Panc1 (cell line): ENCODE results near the gene AGBL1. TPM values are rescaled to one million over a fixed set of nuclear protein-coding genes. Genes with fewer than 3 reads are reported as not detected.

ENCODE experiments used
- ATAC-seq: fragments of 200-7000 bp; cut with Tn5 transposase; 2 replicates; pipeline ENCODE4 v1.9.1; 2020; ENCODE audit warnings: mild to moderate bottlenecking, moderate library complexity
- BruUV-seq: library from RNA; stranded (reverse); fragments of 400-500 nt; replicated peaks from 2 replicates; lab custom pipeline; 2021; lab: Mats Ljungman, UMichigan
- CTCF ChIA-PET: fragments of 300-600 bp; sonication (Branson Sonifier 250); formaldehyde crosslinking; loops from one replicate; lab custom pipeline; 2022; ENCODE audit warnings: antibody characterized with exemption; lab: Charles Lee
- POLR2A ChIA-PET: fragments of 300-600 bp; sonication (Branson Sonifier 250); formaldehyde crosslinking; loops from one replicate; lab custom pipeline; 2022; ENCODE audit warnings: antibody characterized with exemption; lab: Charles Lee
- DNase-seq: peaks from one replicate; pipeline ENCODE4 v3.0.0-alpha.2; 2010; ENCODE audit warnings: low read depth, low spot score
- H3K27ac ChIP-seq: 2 replicates; pipeline ENCODE4 v1.5.1; 2011; ENCODE audit warnings: mild to moderate bottlenecking, low read length, inconsistent platforms
- H3K27me3 ChIP-seq: fragments of 200-500 bp; sonication (Bioruptor generic); 2 replicates; pipeline ENCODE4 v1.6.0; 2014; ENCODE audit warnings: low read length, inconsistent platforms; ENCODE audit not compliant: control insufficient read depth, insufficient read depth
- H3K36me3 ChIP-seq: fragments of 200-500 bp; sonication (Bioruptor generic); 2 replicates; pipeline ENCODE4 v1.5.1; 2014; ENCODE audit warnings: inconsistent platforms, mild to moderate bottlenecking, low read length, moderate library complexity; ENCODE audit not compliant: control insufficient read depth, insufficient read depth
- H3K4me1 ChIP-seq: 2 replicates; pipeline ENCODE4 v1.5.1; 2011; ENCODE audit warnings: inconsistent platforms, mild to moderate bottlenecking, low read length, moderate library complexity; ENCODE audit not compliant: control insufficient read depth, insufficient read depth
- H3K4me3 ChIP-seq, 2 experiments: 2 replicates each; pipeline ENCODE4 v1.5.1; 2011 to 2012; ENCODE audit warnings: low read depth in 2 of 2, low read length in 2 of 2, mild to moderate bottlenecking in 2 of 2, inconsistent platforms in 1 of 2, moderate library complexity in 1 of 2
- H3K9me3 ChIP-seq: fragments of 200-500 bp; sonication (Bioruptor generic); 2 replicates; pipeline ENCODE4 v1.5.1; 2014; ENCODE audit warnings: low read depth, mild to moderate bottlenecking, inconsistent platforms, low read length, moderate library complexity; ENCODE audit not compliant: control insufficient read depth, insufficient read depth
- CTCF ChIP-seq: fragments of 450-650 bp; IDR thresholded peaks from 2 replicates; pipeline ENCODE4 v1.5.1; 2017; ENCODE audit warnings: mild to moderate bottlenecking
- POLR2AphosphoS5 ChIP-seq: IDR thresholded peaks from 2 replicates; pipeline ENCODE4 v1.6.1; 2012; ENCODE audit warnings: mild to moderate bottlenecking, low read depth, low read length, moderate library complexity
- REST ChIP-seq, 2 experiments: IDR thresholded peaks; 2 replicates each; pipeline ENCODE4 v1.6.1; 2011 to 2012; ENCODE audit warnings: low read depth in 2 of 2, control low read depth in 1 of 2, low read length in 1 of 2, mild to moderate bottlenecking in 1 of 2, moderate library complexity in 1 of 2; ENCODE audit not compliant: insufficient read depth in 1 of 2
- SIN3A ChIP-seq: IDR thresholded peaks from 2 replicates; pipeline ENCODE4 v1.6.1; 2012; ENCODE audit warnings: low read depth, mild to moderate bottlenecking, low read length, moderate library complexity, borderline replicate concordance; ENCODE audit not compliant: insufficient read depth
- TCF7L2 ChIP-seq: IDR thresholded peaks from 2 replicates; pipeline ENCODE4 v1.6.1; 2011; ENCODE audit warnings: mild to moderate bottlenecking, low read depth, low read length, inconsistent platforms
- in situ Hi-C: cut with HindIII; loops from 2 replicates; pipeline ENCODE4 v1.10.0; 2016; ENCODE audit warnings: low sequenced_read_pairs, low pct_unique_long_range_greater_than_20kb
- intact Hi-C: fragments of 100-400 bp; cut with micrococcal nuclease; formaldehyde crosslinking; loops from one replicate; pipeline ENCODE4 v1.10.0; 2022; ENCODE audit not compliant: unreplicated experiment
- total RNA-seq: library from RNA; stranded (reverse); gene quantifications from one replicate; pipeline ENCODE4 v1.2.1, GENCODE V29; 2021; ENCODE audit not compliant: unreplicated experiment

AGBL1 gene
- total RNA-seq, 1 experiment from 2014 or later, result not detected

GRCh38 chr15:86700864-86701610, 621.4 kb downstream of the AGBL1 start:
- ChIA-PET CTCF (no interaction called here), POLR2A (no interaction called here)
- no peak for DNase-seq
- H3K4me1 ChIP-seq, result no peaks in the 10 kb centered on the region
- no peak overlapping the region for H3K27ac ChIP-seq
- no TSS peak for BruUV-seq
- TF ChIP-seq SIN3A (no peak), REST (IDR thresholded peaks at IDR 0.05; ENCODE audit: insufficient read depth in 1 of 2, low read depth in 2 of 2, low read length in 1 of 2) (no peak), TCF7L2 (no peak), CTCF (no peak), POLR2AphosphoS5 (no peak)
- intact Hi-C loops (no loop called here), in situ Hi-C loops (no loop called here)
- H3K4me3 ChIP-seq, result no peak overlapping the region
- H3K27me3 ChIP-seq, result no peaks in the 10 kb centered on the region
- no peaks in the 10 kb centered on the region for H3K36me3 ChIP-seq
- no peak for ATAC-seq
- H3K9me3 ChIP-seq, result no peaks in the 10 kb centered on the region

GRCh38 chr15:86701611-86701963, 621.9 kb downstream of the AGBL1 start:
- no peaks in the 10 kb centered on the region for H3K4me1 ChIP-seq
- DNase-seq (no peak), ATAC-seq (no peak)
- H3K27ac ChIP-seq, result no peak overlapping the region
- ChIA-PET CTCF (interaction anchor here (0.7 kb wide), 1 partner anchor 843 kb away, joined by 3 read pairs; no protein-coding TSS in a partner anchor), POLR2A (no interaction called here)
- no peaks in the 10 kb centered on the region for H3K36me3 ChIP-seq
- no peaks in the 10 kb centered on the region for H3K27me3 ChIP-seq
- in situ Hi-C loops (no loop called here), intact Hi-C loops (no loop called here)
- no peak for TF ChIP-seq POLR2AphosphoS5
- no peak for TF ChIP-seq REST (IDR thresholded peaks at IDR 0.05; ENCODE audit: insufficient read depth in 1 of 2, low read depth in 2 of 2, low read length in 1 of 2)
- TF ChIP-seq TCF7L2, result no peak
- no peak for TF ChIP-seq CTCF
- no peak for TF ChIP-seq SIN3A
- H3K4me3 ChIP-seq, result no peak overlapping the region
- no TSS peak for BruUV-seq
- no peaks in the 10 kb centered on the region for H3K9me3 ChIP-seq
